Activated CD4-positive, alpha-beta T cell treated with anti-CD3 and anti-CD28 coated beads for 4 hours (primary cell): Measurements from ENCODE around the gene SLC8A2.
A peak's percentile ranks its signal among the peaks of the same experiment; 100 is the strongest.

ENCODE experiments used
- DNase-seq, 2 donors: peaks; one replicate each; pipeline ENCODE4 v3.0.0-alpha.2; 2020

Gene SLC8A2

GRCh38 chr19:47485210-47485609 lies 13.5 kb upstream of the SLC8A2 start:
- no peak for DNase-seq

- peak; percentile 87 to 88 for DNase-seq
Measured at GRCh38 chr19:47483800-47484690, 12.4 kb upstream of the SLC8A2 start, which contains the start of gene KPTN. Gene KPTN, minus strand, starts transcription at chr19:47484219. Its CDS starts 59 bp downstream, at chr19:47484160.

DNA sequence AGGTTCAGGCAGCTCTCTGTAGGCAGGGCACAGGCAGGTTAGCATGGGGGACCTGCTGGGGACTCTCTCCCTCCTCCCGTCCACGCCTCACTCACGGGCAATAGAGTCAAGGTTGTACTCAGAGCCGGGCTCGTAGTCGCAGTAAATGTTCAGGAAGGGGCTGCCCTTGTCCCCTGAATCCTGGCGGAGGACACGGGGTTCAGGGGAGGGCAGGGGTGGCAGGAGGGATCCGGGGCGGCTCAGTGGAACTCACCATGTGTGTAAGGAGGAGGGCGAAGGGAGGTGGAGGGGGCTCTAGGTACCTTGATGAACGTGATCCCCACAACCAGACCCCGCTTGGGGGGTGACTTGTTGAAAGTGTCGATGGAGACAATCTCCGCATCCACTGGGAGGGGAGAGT lies 11.5 kb upstream of the SLC8A2 start:
- no peak for DNase-seq

DNA sequence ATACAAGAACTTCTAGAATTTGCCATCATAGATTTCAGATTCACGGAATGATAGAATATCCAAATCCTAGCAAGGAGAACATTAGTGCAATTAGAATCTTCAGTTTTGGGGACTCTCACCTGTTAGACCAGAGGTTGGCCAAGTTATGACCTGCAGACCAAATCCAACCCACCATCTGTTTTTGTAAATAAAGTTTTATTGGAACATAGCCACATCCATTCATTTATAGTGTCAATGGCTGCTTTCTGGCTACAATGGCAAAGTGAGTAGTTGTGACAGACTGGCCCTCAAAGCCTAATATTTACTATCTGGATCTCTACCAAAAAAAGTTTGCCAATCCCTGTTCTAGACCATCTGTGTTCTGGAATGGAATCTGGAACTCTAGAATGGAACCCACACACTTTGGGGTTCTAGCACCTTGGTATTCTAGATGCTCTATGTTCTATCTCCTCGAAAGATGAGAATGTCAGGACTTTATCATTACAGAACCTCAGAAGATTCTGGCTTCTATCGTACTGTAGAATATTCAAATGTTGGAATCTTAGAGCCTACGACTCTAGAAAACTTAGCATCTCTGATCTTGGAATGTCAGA lies 9.9 kb upstream of the SLC8A2 start:
- no peak for DNase-seq

DNA sequence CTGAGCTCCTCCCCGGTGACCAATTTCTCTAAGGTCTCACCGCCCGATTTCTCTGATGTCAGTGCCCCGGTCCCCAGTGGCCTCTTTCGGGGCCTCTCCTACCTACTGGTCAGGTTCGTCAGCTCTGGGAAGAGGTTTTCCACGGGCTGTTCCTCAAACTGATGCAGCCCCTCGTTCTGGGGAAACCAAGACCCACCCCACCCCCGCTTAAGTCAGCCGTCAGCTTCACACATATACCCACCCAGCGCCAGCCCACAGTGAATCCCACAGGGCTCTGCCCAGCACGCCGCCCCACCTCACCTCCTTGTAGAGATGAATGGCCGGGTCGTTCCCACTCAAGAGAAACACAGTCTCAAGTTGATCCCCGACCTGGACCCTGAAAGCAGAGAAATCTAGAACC lies 9.0 kb upstream of the SLC8A2 start:
- no peak for DNase-seq

- DNase-seq: no peak
Measured at GRCh38 chr19:47479701-47480503, 8.2 kb upstream of the SLC8A2 start.

DNA sequence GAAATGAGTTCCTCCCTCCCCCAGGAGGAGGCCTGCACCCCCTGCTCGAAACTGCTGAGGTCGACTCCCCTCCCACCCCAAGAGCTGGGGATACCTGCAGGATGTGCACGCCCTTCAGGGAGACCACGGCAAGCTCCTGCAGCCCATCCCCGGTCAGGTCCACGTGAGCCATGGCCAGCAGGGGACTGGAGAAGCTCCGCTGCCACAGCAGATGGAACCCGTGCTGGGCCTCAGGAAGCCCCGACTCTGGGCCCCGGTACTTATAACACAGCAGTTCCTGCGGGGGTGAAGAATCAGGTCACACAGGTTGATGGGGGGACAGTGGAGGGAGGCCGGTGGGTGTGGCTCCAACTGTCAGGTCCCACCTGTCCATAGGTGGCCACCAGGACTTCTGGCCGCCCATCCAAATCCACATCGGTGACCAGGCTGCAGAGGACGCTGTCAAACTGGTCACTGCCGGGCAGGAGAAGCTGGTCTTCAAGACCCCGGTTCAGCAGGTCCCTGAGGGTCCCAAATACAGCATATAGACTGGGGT lies 4.8 kb upstream of the SLC8A2 start:
- no peak for DNase-seq

DNA sequence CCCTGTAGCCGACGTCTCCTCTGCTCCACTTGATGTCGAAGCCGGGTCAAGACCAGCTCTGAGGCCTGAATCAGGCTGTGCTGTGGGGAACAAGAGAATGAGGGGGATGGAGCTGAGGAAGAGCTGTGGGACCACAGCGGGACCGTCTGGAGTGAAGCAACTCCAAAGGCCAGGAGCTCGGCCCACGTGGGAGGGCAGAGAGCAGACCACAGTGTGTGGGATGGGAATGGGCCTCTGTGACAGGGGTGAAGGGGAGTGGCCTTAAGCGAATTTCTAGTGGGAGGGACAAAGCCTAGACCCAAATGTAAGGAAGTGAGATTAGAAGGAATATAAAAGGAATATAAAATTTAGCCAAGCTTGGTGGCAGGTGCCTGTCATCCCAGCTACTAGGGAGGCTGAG lies 3.8 kb upstream of the SLC8A2 start:
- no peak for DNase-seq

DNA sequence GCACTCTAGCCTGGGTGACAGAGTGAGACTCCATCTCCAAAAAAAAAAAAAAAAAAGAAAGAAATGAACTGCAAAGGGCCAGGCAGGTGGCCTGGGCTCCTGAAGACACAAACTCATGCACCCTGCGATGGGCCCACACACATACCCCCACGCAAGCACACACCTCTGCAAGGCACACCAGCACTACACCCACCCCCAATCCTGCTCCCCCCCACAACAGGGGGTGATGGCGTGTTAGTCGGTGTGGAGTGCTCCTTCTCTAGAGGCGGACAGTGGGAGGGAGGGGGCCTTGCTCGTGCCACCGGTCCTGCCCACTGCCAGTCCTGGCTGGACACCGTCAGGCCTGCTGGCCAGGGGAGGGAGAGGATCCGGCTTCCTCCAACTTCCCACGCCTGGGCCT lies 1.6 kb upstream of the SLC8A2 start:
- no peak for DNase-seq

DNA sequence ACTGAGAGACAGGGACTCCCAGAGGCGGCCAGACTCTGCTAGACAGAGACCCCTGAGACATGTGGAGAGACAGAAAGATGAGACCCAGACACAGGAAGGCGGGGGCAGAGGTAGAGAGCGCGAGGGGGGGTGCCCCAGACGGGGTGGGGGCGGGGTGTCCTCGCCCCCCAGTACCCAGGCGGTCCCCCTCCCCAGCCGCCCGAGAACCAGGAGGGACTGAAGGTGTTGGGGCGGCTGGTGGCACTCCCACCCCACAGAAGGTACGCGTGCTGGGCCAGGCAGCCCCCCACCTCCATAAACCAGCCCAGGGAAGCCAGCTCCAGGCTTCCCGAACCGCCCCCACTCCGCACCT lies 336 bp downstream of the SLC8A2 start:
- no peak for DNase-seq

- no peak for DNase-seq
Measured at GRCh38 chr19:47470447-47471195, 1.1 kb downstream of the SLC8A2 start.

- DNase-seq: no peak
Measured at GRCh38 chr19:47469719-47470118, 2.0 kb downstream of the SLC8A2 start.

- DNase-seq: no peak
Measured at GRCh38 chr19:47469363-47469700, 2.4 kb downstream of the SLC8A2 start.

DNA sequence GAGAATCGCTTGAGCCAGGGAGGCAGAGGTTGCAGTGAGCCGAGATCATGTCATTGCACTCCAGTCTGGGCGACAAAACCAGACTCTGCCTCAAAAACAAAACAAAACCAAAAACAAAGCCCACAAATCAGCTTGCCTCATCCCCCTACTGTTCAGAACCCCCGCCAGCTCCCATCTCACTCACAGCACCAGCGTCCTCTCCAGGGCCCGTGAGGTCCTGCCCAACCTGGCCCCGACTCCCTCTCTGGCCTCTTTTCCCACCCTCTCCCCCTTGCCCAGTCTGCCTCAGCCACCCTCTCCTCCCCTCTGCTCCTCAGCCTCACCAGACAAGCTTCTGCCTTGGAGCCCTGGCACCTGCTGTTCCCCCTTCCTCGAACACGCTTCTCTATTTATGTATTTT lies 3.8 kb downstream of the SLC8A2 start:
- DNase-seq: no peak

GRCh38 chr19:47465957-47466356 lies 5.7 kb downstream of the SLC8A2 start:
- DNase-seq: no peak

GRCh38 chr19:47464675-47465419 lies 6.8 kb downstream of the SLC8A2 start:
- DNase-seq: no peak

GRCh38 chr19:47461876-47462275 lies 9.8 kb downstream of the SLC8A2 start:
- DNase-seq: no peak

- DNase-seq: no peak
Measured at GRCh38 chr19:47459477-47459876, 12.2 kb downstream of the SLC8A2 start.

DNA sequence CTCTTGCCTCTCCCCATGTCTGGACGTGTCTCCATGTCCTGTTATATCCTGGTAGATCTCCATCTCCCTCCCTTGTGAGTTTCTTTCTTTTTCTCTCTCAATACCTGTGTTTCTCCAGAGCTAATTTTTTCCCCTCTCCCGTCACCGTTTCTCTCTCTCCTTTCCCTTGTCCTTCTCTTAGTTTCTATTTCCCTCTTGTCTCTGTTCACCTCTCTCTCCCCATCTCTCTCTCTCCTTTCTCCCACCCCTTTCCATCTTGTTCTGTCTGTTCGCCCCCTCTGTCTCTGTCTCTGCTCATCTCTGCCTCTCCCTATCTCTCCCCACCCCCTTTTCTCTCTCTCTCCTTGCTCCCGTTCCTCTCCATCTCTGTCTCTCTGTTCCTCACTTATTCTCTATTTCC lies 13.0 kb downstream of the SLC8A2 start:
- DNase-seq: no peak

DNA sequence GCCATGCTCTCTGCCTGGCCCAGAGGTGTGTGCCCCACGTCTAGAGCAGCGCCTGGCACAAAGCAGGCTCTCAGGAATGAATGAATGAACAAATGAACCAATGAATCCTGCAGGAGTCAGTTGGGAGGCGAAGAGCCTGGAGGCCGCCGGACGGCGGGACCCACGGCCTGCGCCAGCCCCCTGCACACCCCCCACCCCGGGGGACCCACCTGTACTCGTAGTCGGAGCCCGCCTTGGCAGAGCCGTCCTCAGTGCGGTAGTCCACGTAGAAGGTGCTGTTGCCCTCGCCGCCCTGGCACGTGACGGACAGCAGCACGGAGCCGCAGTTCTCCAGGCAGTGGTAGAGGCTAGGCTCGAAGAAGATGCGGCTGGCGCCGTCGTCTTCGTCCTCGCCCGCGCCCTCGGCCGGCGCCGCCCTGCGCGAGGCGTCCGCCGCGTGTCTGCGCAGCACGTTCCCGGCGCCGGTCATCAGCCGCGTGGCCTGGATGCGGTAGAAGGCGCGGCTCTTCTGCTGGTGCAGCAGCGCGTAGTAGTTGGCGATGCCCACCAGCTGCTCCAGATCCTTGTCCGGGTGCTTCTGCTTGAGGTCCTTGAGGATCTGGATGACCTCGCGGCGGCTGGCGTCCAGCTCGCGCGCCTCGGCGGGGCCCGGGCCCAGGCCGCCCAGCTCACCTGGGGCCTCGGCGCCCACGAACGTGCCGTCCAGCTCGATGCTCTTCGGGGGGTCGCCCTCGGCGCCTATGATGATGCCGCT lies 14.8 kb downstream of the SLC8A2 start:
- no peak for DNase-seq

GRCh38 chr19:47450478-47450877 lies 21.2 kb downstream of the SLC8A2 start:
- no peak for DNase-seq
